A673 (cell line): ENCODE measurements around the gene CARD18. TPM values are rescaled to one million over a fixed set of nuclear protein-coding genes. Genes with fewer than 3 reads are reported as not detected.
"Not testable (repeated sequence)": the region's sequence is repeated elsewhere in the genome, so short reads cannot be mapped to it uniquely, and the experiment has no call there.

Experiments used
- BruUV-seq: library from RNA; stranded (reverse); fragments of 400-500 nt; replicated peaks from 2 replicates; lab custom pipeline; 2021; lab: Mats Ljungman, UMichigan
- CTCF ChIA-PET: fragments of 300-600 bp; sonication (Branson Sonifier 250); formaldehyde crosslinking; loops from one replicate; lab custom pipeline; 2022; ENCODE audit warnings: antibody characterized with exemption; lab: Charles Lee
- POLR2A ChIA-PET: fragments of 300-600 bp; sonication (Branson Sonifier 250); formaldehyde crosslinking; loops from one replicate; lab custom pipeline; 2022; ENCODE audit warnings: antibody characterized with exemption; ENCODE audit not compliant: low non-redundant PET; lab: Charles Lee
- DNase-seq: peaks from one replicate; pipeline ENCODE4 v3.0.0-alpha.2; 2015; ENCODE audit warnings: low spot score
- H3K27ac ChIP-seq: fragments of 200-600 bp; sonication (generic); 2 replicates; pipeline ENCODE4 v1.5.1; 2016; ENCODE audit warnings: mixed run types, low read depth, mild to moderate bottlenecking, mixed read lengths, antibody characterized with exemption, low read length; ENCODE audit not compliant: poor library complexity, severe bottlenecking
- H3K27me3 ChIP-seq: fragments of 200-600 bp; sonication (generic); replicated peaks from 2 replicates; pipeline ENCODE4 v1.6.1; 2017; ENCODE audit warnings: mixed run types, low read depth, mild to moderate bottlenecking, mixed read lengths, antibody characterized with exemption, low read length; ENCODE audit not compliant: insufficient read depth, poor library complexity
- H3K36me3 ChIP-seq: fragments of 200-600 bp; sonication (generic); 2 replicates; pipeline ENCODE4 v1.6.1; 2016; ENCODE audit warnings: mixed run types, mild to moderate bottlenecking, mixed read lengths, antibody characterized with exemption, low read length; ENCODE audit not compliant: insufficient read depth, poor library complexity, severe bottlenecking
- H3K4me1 ChIP-seq: fragments of 200-600 bp; sonication (generic); 2 replicates; pipeline ENCODE4 v1.6.1; 2017; ENCODE audit warnings: mixed run types, mild to moderate bottlenecking, mixed read lengths, antibody characterized with exemption, low read length; ENCODE audit not compliant: insufficient read depth, poor library complexity, severe bottlenecking
- H3K4me3 ChIP-seq: fragments of 200-600 bp; sonication (generic); 2 replicates; pipeline ENCODE4 v1.5.1; 2016; ENCODE audit warnings: low read depth, mixed run types, mild to moderate bottlenecking, mixed read lengths, low read length; ENCODE audit not compliant: poor library complexity, severe bottlenecking
- H3K9me3 ChIP-seq: fragments of 200-600 bp; sonication (generic); 2 replicates; pipeline ENCODE4 v1.6.1; 2016; ENCODE audit warnings: mixed run types, low read depth, mild to moderate bottlenecking, mixed read lengths, antibody characterized with exemption, low read length; ENCODE audit not compliant: poor library complexity, severe bottlenecking
- CTCF ChIP-seq: fragments of 300-800, 200-600 bp; sonication (generic); conservative IDR thresholded peaks from 2 replicates; pipeline ENCODE4 v1.5.1; 2017; ENCODE audit warnings: low read depth, mild to moderate bottlenecking, antibody characterized with exemption, low read length, moderate library complexity, mixed read lengths
- EZH2 ChIP-seq: fragments of 200-600 bp; sonication (generic); IDR thresholded peaks from 2 replicates; pipeline ENCODE4 v1.6.1; 2017; ENCODE audit warnings: borderline replicate concordance, low read depth, mild to moderate bottlenecking, mixed read lengths, antibody characterized with exemption, low read length; ENCODE audit not compliant: poor library complexity, severe bottlenecking
- intact Hi-C: fragments of 100-400 bp; cut with micrococcal nuclease; formaldehyde crosslinking; loops from one replicate; pipeline ENCODE4 v1.10.0; 2022; ENCODE audit not compliant: unreplicated experiment
- total RNA-seq: library from RNA; stranded (reverse); gene quantifications from 2 replicates; pipeline ENCODE4 v1.2.3, GENCODE V29; 2021

CARD18 gene
- total RNA-seq, 1 experiment from 2014 or later: not detected

DNA sequence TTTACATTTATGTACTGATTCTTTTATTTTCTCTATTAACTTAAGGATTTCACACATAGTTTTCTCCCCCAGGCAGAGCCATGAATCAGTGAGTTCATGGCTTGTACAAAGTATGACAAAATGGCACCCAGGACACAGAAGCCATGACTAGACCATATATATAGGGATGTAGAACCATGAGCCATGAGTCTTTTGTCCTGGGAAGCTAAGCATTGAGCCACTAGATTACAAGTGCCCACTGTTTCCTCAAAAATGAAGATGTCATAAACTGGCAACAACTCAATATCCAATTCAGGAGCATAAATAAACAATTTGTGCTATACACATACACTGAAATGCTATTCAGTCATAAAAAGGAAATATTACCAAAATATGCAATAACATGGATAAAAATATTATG, 36.2 kb downstream of the CARD18 start:
- Histone ChIP-seq H3K27me3 (no peaks in the 10 kb centered on the region), H3K4me3 (no peak overlapping the region), H3K27ac (no peak overlapping the region), H3K9me3 (no peaks in the 10 kb centered on the region), H3K36me3 (no peaks in the 10 kb centered on the region), H3K4me1 (no peaks in the 10 kb centered on the region)
- POLR2A ChIA-PET: no interaction called here
- no peak for TF ChIP-seq CTCF
- no peak for TF ChIP-seq EZH2
- DNase-seq: no peak
- no TSS peak for BruUV-seq
- CTCF ChIA-PET: no interaction called here
- intact Hi-C loops: no loop called here

DNA sequence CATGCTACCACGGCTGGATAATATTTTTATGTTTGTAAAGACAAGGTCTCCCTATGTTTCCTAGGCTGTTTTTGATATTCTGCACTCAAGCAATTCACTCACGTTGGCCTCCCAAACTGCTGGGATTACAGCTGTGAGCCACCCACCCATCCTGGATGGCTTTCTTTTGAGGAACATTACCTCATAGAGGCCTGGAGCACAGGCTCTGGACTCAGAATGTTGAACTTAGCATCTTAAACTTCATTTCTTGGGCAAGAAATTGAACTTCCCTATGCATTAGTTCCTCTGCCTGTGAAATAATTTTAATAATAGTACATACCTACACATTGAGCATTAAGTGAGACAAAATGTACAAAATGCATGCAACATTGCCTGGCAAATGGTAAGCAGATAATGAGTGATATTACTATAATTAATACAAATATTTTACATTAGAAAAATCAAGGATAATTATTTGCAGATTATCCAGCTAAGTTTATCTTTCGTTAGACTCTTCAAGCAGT, 37.4 kb downstream of the CARD18 start:
- BruUV-seq, H3K36me3 ChIP-seq, H3K4me1 ChIP-seq, H3K27me3 ChIP-seq, H3K27ac ChIP-seq, H3K9me3 ChIP-seq, intact Hi-C loops, H3K4me3 ChIP-seq, DNase-seq, CTCF ChIA-PET, POLR2A ChIA-PET: not testable (repeated sequence)

- Histone ChIP-seq H3K36me3 (no peaks in the 10 kb centered on the region), H3K27me3 (no peaks in the 10 kb centered on the region), H3K4me3 (no peak overlapping the region), H3K4me1 (no peaks in the 10 kb centered on the region), H3K9me3 (no peaks in the 10 kb centered on the region), H3K27ac (no peak overlapping the region)
- BruUV-seq: no TSS peak
- TF ChIP-seq EZH2 (no peak), CTCF (no peak)
- intact Hi-C loops: no loop called here
- ChIA-PET POLR2A (no interaction called here), CTCF (no interaction called here)
- no peak for DNase-seq
Measured at GRCh38 chr11:105100981-105101630, 38.5 kb downstream of the CARD18 start.

DNA sequence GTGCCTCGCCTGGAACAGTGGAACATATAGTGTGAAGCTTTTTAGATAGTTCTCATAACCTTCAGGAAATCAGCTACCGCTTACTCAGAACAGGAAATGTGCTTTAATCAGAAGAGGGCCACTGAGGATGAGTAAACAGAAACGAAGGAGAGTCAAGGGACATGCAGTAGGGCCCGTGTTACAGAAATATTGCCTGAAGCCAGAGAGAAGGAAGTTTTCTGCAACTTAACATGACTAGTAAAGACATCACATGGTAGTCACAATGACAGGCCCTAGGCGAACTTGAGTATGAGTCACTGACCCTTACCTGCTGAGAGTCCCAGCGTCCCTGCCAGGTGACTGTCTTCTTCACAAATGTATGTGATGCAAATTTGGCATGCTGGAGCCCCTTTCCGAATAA, 39.4 kb downstream of the CARD18 start:
- CTCF ChIA-PET: no interaction called here
- BruUV-seq: no TSS peak
- H3K27me3 ChIP-seq: no peaks in the 10 kb centered on the region
- no peaks in the 10 kb centered on the region for H3K4me1 ChIP-seq
- TF ChIP-seq CTCF: no peak
- no peak for TF ChIP-seq EZH2
- H3K36me3 ChIP-seq: no peaks in the 10 kb centered on the region
- intact Hi-C loops: no loop called here
- POLR2A ChIA-PET: no interaction called here
- no peaks in the 10 kb centered on the region for H3K9me3 ChIP-seq
- no peak for DNase-seq
- H3K27ac ChIP-seq: no peak overlapping the region
- no peak overlapping the region for H3K4me3 ChIP-seq

- H3K4me3 ChIP-seq, H3K9me3 ChIP-seq, H3K36me3 ChIP-seq, DNase-seq, CTCF ChIA-PET, POLR2A ChIA-PET, H3K4me1 ChIP-seq, intact Hi-C loops, BruUV-seq, H3K27ac ChIP-seq, H3K27me3 ChIP-seq: not testable (repeated sequence)
Measured at GRCh38 chr11:105099594-105099993, 40.0 kb downstream of the CARD18 start.
